ENCODE measurements around the gene SCNN1A. TPM values are rescaled to one million over a fixed set of nuclear protein-coding genes. Genes with fewer than 3 reads are reported as not detected.

SCNN1A gene
- total and polyA plus RNA-seq, 2 of the 13 experiments (the other 11 are each of a cell fraction or from before 2014, with no cell fraction given), result 1.5 to 14.6 TPM

GRCh38 chr12:6336079-6336888 lies 39.1 kb downstream of the SCNN1A start (continued):
- TF ChIP-seq, protein P1, sequence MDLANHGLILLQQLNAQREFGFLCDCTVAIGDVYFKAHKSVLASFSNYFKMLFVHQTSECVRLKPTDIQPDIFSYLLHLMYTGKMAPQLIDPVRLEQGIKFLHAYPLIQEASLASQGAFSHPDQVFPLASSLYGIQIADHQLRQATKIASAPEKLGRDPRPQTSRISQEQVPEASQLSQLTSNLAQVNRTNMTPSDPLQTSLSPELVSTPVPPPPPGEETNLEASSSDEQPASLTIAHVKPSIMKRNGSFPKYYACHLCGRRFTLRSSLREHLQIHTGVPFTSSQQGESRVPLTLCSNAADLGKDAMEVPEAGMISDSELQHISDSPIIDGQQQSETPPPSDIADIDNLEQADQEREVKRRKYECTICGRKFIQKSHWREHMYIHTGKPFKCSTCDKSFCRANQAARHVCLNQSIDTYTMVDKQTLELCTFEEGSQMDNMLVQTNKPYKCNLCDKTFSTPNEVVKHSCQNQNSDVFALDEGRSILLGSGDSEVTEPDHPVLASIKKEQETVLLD (CRISPR knock-in tag; IDR thresholded peaks at IDR 0.05; ENCODE audit: low read depth), result no peak
- peak; percentile 33 for TF ChIP-seq SPEN (CRISPR knock-in tag; IDR thresholded peaks at IDR 0.05; ENCODE audit: low read depth)
- TF ChIP-seq BCL6 (CRISPR knock-in tag; IDR thresholded peaks at IDR 0.05), result peak; percentile 11; the same call in 1 of the 2 replicates
- peak; percentile 83; the same call in 1 of the 2 replicates for TF ChIP-seq ZNF615 (CRISPR knock-in tag; IDR thresholded peaks at IDR 0.05; ENCODE audit: borderline replicate concordance)
- no peak for TF ChIP-seq CREB1 (IDR thresholded peaks at IDR 0.05)
- peak; percentile 61 for TF ChIP-seq CREB1 (CRISPR knock-in tag; IDR thresholded peaks at IDR 0.05)
- no peak for TF ChIP-seq CENPX (CRISPR knock-in tag; IDR thresholded peaks at IDR 0.05)
- peak; percentile 89 for TF ChIP-seq TAF1 (CRISPR knock-in tag; IDR thresholded peaks at IDR 0.05)
- peak; percentile 65; the same call in 1 of the 2 replicates for TF ChIP-seq GABPB1 (CRISPR knock-in tag; IDR thresholded peaks at IDR 0.05)
- TF ChIP-seq, protein P2, sequence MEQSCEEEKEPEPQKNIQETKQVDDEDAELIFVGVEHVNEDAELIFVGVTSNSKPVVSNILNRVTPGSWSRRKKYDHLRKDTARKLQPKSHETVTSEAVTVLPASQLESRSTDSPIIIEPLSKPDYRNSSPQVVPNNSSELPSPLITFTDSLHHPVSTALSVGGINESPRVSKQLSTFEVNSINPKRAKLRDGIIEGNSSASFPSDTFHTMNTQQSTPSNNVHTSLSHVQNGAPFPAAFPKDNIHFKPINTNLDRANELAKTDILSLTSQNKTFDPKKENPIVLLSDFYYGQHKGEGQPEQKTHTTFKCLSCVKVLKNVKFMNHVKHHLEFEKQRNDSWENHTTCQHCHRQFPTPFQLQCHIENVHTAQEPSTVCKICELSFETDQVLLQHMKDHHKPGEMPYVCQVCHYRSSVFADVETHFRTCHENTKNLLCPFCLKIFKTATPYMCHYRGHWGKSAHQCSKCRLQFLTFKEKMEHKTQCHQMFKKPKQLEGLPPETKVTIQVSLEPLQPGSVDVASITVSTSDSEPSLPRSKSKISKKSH (CRISPR knock-in tag; IDR thresholded peaks at IDR 0.05; ENCODE audit: borderline replicate concordance), result peak; percentile 49; the same call in 1 of the 2 replicates
- peak; percentile 74 for TF ChIP-seq ARNTL (CRISPR knock-in tag; IDR thresholded peaks at IDR 0.05)
- peak; percentile 61 for TF ChIP-seq ZFX (CRISPR knock-in tag; IDR thresholded peaks at IDR 0.05; ENCODE audit: low read depth)
- TF ChIP-seq ZBTB25 (CRISPR knock-in tag; IDR thresholded peaks at IDR 0.05), result peak; percentile 29; the same call in 1 of the 2 replicates
- peak in 1 of 2 experiments; percentile 83; a peak in 2 of 4 replicates for TF ChIP-seq POLR2A (IDR thresholded peaks at IDR 0.05; ENCODE audit: insufficient read depth in 1 of 2, low read depth in 2 of 2, low read length in 2 of 2)
- TF ChIP-seq THAP11 (CRISPR knock-in tag; IDR thresholded peaks at IDR 0.05), result peak; percentile 52
- TF ChIP-seq, protein P3, sequence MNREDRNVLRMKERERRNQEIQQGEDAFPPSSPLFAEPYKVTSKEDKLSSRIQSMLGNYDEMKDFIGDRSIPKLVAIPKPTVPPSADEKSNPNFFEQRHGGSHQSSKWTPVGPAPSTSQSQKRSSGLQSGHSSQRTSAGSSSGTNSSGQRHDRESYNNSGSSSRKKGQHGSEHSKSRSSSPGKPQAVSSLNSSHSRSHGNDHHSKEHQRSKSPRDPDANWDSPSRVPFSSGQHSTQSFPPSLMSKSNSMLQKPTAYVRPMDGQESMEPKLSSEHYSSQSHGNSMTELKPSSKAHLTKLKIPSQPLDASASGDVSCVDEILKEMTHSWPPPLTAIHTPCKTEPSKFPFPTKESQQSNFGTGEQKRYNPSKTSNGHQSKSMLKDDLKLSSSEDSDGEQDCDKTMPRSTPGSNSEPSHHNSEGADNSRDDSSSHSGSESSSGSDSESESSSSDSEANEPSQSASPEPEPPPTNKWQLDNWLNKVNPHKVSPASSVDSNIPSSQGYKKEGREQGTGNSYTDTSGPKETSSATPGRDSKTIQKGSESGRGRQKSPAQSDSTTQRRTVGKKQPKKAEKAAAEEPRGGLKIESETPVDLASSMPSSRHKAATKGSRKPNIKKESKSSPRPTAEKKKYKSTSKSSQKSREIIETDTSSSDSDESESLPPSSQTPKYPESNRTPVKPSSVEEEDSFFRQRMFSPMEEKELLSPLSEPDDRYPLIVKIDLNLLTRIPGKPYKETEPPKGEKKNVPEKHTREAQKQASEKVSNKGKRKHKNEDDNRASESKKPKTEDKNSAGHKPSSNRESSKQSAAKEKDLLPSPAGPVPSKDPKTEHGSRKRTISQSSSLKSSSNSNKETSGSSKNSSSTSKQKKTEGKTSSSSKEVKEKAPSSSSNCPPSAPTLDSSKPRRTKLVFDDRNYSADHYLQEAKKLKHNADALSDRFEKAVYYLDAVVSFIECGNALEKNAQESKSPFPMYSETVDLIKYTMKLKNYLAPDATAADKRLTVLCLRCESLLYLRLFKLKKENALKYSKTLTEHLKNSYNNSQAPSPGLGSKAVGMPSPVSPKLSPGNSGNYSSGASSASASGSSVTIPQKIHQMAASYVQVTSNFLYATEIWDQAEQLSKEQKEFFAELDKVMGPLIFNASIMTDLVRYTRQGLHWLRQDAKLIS (CRISPR knock-in tag; IDR thresholded peaks at IDR 0.05), result 0 out of 2 replicates have a peak, but pooled peaks have one; percentile 69
- TF ChIP-seq, protein P4, sequence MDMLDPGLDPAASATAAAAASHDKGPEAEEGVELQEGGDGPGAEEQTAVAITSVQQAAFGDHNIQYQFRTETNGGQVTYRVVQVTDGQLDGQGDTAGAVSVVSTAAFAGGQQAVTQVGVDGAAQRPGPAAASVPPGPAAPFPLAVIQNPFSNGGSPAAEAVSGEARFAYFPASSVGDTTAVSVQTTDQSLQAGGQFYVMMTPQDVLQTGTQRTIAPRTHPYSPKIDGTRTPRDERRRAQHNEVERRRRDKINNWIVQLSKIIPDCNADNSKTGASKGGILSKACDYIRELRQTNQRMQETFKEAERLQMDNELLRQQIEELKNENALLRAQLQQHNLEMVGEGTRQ (IDR thresholded peaks at IDR 0.05; ENCODE audit: low read depth, low read length), result peak; percentile 66
- TF ChIP-seq, protein P4 (CRISPR knock-in tag; IDR thresholded peaks at IDR 0.05; ENCODE audit: borderline replicate concordance), result peak; percentile 58

Measured in HepG2 (cell line).